ENCODE results near the gene DBN1. TPM values are rescaled to one million over a fixed set of nuclear protein-coding genes. Genes with fewer than 3 reads are reported as not detected.

Gene DBN1
- total RNA-seq, 1 experiment from 2014 or later = 218 TPM

- no peak for DNase-seq
- Mint-ChIP-seq H3K4me1 (ENCODE audit: low read depth, unreplicated experiment) (peaks cover 25% of the 10 kb centered on the region), H3K27me3 (ENCODE audit: unreplicated experiment) (no peaks in the 10 kb centered on the region), H3K4me3 (ENCODE audit: low read depth, unreplicated experiment) (peak overlapping the region; percentile 5), H3K36me3 (ENCODE audit: insufficient read depth, unreplicated experiment) (peaks cover 95% of the 10 kb centered on the region), H3K27ac (ENCODE audit: unreplicated experiment) (peak overlapping the region; percentile 73), H3K9me3 (ENCODE audit: low read depth, unreplicated experiment) (no peaks in the 10 kb centered on the region)
- BruUV-seq (replicated peaks) = no TSS peak
- CTCF ChIA-PET = interaction anchor here (0.5 kb wide), 1 partner anchor 463 kb away, joined by 3 read pairs; no protein-coding TSS in a partner anchor
- no peak for TF ChIP-seq CTCF (IDR thresholded peaks at IDR 0.05; ENCODE audit: unreplicated experiment)
- intact Hi-C loops (cut with micrococcal nuclease; ENCODE audit: unreplicated experiment) = no loop called here
Observed at GRCh38 chr5:177483994-177484901, 10.8 kb upstream of the DBN1 start.

- Mint-ChIP-seq H3K27me3 (ENCODE audit: unreplicated experiment) (no peaks in the 10 kb centered on the region), H3K9me3 (ENCODE audit: low read depth, unreplicated experiment) (no peaks in the 10 kb centered on the region), H3K36me3 (ENCODE audit: insufficient read depth, unreplicated experiment) (peaks cover 95% of the 10 kb centered on the region), H3K4me1 (ENCODE audit: low read depth, unreplicated experiment) (peaks cover 37% of the 10 kb centered on the region), H3K4me3 (ENCODE audit: low read depth, unreplicated experiment) (no peak overlapping the region), H3K27ac (ENCODE audit: unreplicated experiment) (peak overlapping the region; percentile 24)
- no peak for TF ChIP-seq CTCF (IDR thresholded peaks at IDR 0.05; ENCODE audit: unreplicated experiment)
- no TSS peak for BruUV-seq (replicated peaks)
- CTCF ChIA-PET = no interaction called here
- DNase-seq = no peak
- intact Hi-C loops (cut with micrococcal nuclease; ENCODE audit: unreplicated experiment) = no loop called here
Observed at GRCh38 chr5:177483042-177483441, 9.6 kb upstream of the DBN1 start.

GRCh38 chr5:177482359-177482795 is 8.9 kb upstream of the DBN1 start:
- H3K27ac Mint-ChIP-seq (ENCODE audit: unreplicated experiment) = peak overlapping the region; percentile 24
- peaks cover 94% of the 10 kb centered on the region for H3K36me3 Mint-ChIP-seq (ENCODE audit: insufficient read depth, unreplicated experiment)
- TF ChIP-seq CTCF (IDR thresholded peaks at IDR 0.05; ENCODE audit: unreplicated experiment) = no peak
- CTCF ChIA-PET = interaction anchor here (0.7 kb wide), 1 partner anchor 943 kb away, joined by 4 read pairs; no protein-coding TSS in a partner anchor
- peaks cover 42% of the 10 kb centered on the region for H3K4me1 Mint-ChIP-seq (ENCODE audit: low read depth, unreplicated experiment)
- H3K4me3 Mint-ChIP-seq (ENCODE audit: low read depth, unreplicated experiment) = no peak overlapping the region
- intact Hi-C loops (cut with micrococcal nuclease; ENCODE audit: unreplicated experiment) = no loop called here
- no peak for DNase-seq
- no TSS peak for BruUV-seq (replicated peaks)
- H3K9me3 Mint-ChIP-seq (ENCODE audit: low read depth, unreplicated experiment) = no peaks in the 10 kb centered on the region
- H3K27me3 Mint-ChIP-seq (ENCODE audit: unreplicated experiment) = no peaks in the 10 kb centered on the region

GRCh38 chr5:177479774-177480173 is 6.3 kb upstream of the DBN1 start:
- Mint-ChIP-seq H3K27ac (ENCODE audit: unreplicated experiment) (peak overlapping the region; percentile 73), H3K4me3 (ENCODE audit: low read depth, unreplicated experiment) (no peak overlapping the region), H3K36me3 (ENCODE audit: insufficient read depth, unreplicated experiment) (peaks cover 87% of the 10 kb centered on the region), H3K9me3 (ENCODE audit: low read depth, unreplicated experiment) (no peaks in the 10 kb centered on the region), H3K4me1 (ENCODE audit: low read depth, unreplicated experiment) (peaks cover 36% of the 10 kb centered on the region), H3K27me3 (ENCODE audit: unreplicated experiment) (no peaks in the 10 kb centered on the region)
- DNase-seq = no peak
- CTCF ChIA-PET = interaction anchor here (0.6 to 1.7 kb wide), 3 partner anchors 14 to 97 kb away, joined by 3 to 4 read pairs (median 3); no protein-coding TSS in a partner anchor
- BruUV-seq (replicated peaks) = no TSS peak
- TF ChIP-seq CTCF (IDR thresholded peaks at IDR 0.05; ENCODE audit: unreplicated experiment) = no peak
- intact Hi-C loops (cut with micrococcal nuclease; ENCODE audit: unreplicated experiment) = no loop called here
